SK-N-SH (cell line): ENCODE results near the gene FBXL12.

Experiments used
- ELF1 ChIP-seq: IDR thresholded peaks from 2 replicates; pipeline ENCODE4 v1.4.0; 2012
- EP300 ChIP-seq, 2 experiments: IDR thresholded peaks; 2 replicates each; pipeline versions ENCODE4 v1.4.0 to v1.6.1; 2012; ENCODE audit warnings: borderline replicate concordance in 1 of 2, low read depth in 1 of 2, low read length in 1 of 2
- EZH2phosphoT487 ChIP-seq: fragments of 200-600 bp; sonication (generic); IDR thresholded peaks from 2 replicates; pipeline ENCODE4 v1.6.1; 2017; ENCODE audit warnings: low read depth, mixed run types, mild to moderate bottlenecking, antibody characterized with exemption, moderate library complexity, borderline replicate concordance
- NFIC ChIP-seq: IDR thresholded peaks from 2 replicates; pipeline ENCODE4 v1.4.0; 2012; ENCODE audit warnings: borderline replicate concordance
- POLR2AphosphoS5 ChIP-seq: IDR thresholded peaks from 2 replicates; pipeline ENCODE4 v1.6.1; 2012; ENCODE audit warnings: low read depth, low read length
- RAD21 ChIP-seq: IDR thresholded peaks from 2 replicates; pipeline ENCODE4 v1.6.1; 2012; ENCODE audit warnings: mild to moderate bottlenecking, low read length
- RFX5 ChIP-seq: IDR thresholded peaks from 2 replicates; pipeline ENCODE4 v1.6.1; 2012; ENCODE audit warnings: mild to moderate bottlenecking, improper control_type of control experiment, low read length
- TCF12 ChIP-seq: IDR thresholded peaks from 2 replicates; pipeline ENCODE4 v1.4.0; 2012
- TEAD4 ChIP-seq: IDR thresholded peaks from 2 replicates; pipeline ENCODE4 v1.4.0; 2012; ENCODE audit warnings: mild to moderate bottlenecking, borderline replicate concordance; ENCODE audit not compliant: insufficient read depth
- TF ChIP-seq, protein P1 (sequence below): fragments of 150-350 bp; IDR thresholded peaks from 2 replicates; pipeline ENCODE4 v1.6.1; 2017; ENCODE audit warnings: antibody characterized with exemption, low read length, low read depth, borderline replicate concordance
- TF ChIP-seq, protein P2 (sequence below): fragments of 200-600 bp; sonication (generic); IDR thresholded peaks from 2 replicates; pipeline ENCODE4 v1.6.1; 2017; ENCODE audit warnings: antibody characterized with exemption, mild to moderate bottlenecking, moderate library complexity
- TF ChIP-seq, protein P3 (sequence below): IDR thresholded peaks from 2 replicates; pipeline ENCODE4 v1.4.0; 2012; ENCODE audit warnings: low read depth
- TF ChIP-seq, protein P4 (sequence below): IDR thresholded peaks from 2 replicates; pipeline ENCODE4 v1.4.0; 2012; ENCODE audit warnings: low read depth, borderline replicate concordance
- TF ChIP-seq, protein P5 (sequence below): IDR thresholded peaks from 2 replicates; pipeline ENCODE4 v1.6.1; 2012; ENCODE audit warnings: mild to moderate bottlenecking, low read depth, low read length, moderate library complexity

DNA sequence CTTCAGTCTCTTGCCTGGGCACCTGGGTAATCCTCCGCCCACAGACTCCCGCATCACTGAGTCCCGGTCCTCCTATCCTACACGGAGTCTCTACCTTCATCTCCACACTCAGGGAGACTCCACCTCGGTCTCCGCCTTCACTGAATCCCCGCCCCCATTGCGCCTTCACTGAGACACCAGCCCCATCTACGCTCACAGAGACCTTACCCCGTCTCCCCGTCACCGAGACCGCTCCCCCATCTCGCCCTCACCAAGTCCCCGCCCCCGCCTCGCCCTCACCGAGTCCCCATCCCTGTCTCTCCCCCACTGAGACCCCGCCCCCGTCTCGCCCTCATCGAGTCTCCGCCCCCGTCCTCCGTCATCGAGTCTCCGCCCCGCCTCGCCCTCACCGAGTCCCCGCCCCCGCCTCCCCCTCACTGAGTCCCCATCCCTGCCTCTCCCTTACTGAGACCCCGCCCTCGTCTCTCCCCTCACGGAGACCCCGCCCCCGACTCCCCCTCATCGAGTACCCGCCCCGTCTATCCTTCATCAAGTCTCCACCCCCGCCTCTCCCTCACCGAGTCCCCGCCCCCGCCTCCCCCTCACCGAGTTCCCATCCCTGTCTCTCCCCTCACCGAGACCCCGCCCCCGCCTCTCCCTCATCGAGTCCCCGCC is 27.2 kb downstream of the FBXL12 start:
- TF ChIP-seq, protein P1, sequence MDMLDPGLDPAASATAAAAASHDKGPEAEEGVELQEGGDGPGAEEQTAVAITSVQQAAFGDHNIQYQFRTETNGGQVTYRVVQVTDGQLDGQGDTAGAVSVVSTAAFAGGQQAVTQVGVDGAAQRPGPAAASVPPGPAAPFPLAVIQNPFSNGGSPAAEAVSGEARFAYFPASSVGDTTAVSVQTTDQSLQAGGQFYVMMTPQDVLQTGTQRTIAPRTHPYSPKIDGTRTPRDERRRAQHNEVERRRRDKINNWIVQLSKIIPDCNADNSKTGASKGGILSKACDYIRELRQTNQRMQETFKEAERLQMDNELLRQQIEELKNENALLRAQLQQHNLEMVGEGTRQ = no peak
- TF ChIP-seq EP300 (IDR thresholded peaks at IDR 0.05; ENCODE audit: borderline replicate concordance in 1 of 2, low read depth in 1 of 2, low read length in 1 of 2) (no peak), POLR2AphosphoS5 (no peak), NFIC (no peak), TEAD4 (no peak), RFX5 (no peak), ELF1 (no peak), TCF12 (no peak), RAD21 (0 out of 2 replicates have a peak, but pooled peaks have one; percentile 10), EZH2phosphoT487 (no peak)
- TF ChIP-seq, protein P2, sequence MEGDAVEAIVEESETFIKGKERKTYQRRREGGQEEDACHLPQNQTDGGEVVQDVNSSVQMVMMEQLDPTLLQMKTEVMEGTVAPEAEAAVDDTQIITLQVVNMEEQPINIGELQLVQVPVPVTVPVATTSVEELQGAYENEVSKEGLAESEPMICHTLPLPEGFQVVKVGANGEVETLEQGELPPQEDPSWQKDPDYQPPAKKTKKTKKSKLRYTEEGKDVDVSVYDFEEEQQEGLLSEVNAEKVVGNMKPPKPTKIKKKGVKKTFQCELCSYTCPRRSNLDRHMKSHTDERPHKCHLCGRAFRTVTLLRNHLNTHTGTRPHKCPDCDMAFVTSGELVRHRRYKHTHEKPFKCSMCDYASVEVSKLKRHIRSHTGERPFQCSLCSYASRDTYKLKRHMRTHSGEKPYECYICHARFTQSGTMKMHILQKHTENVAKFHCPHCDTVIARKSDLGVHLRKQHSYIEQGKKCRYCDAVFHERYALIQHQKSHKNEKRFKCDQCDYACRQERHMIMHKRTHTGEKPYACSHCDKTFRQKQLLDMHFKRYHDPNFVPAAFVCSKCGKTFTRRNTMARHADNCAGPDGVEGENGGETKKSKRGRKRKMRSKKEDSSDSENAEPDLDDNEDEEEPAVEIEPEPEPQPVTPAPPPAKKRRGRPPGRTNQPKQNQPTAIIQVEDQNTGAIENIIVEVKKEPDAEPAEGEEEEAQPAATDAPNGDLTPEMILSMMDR = no peak
- TF ChIP-seq, protein P3, sequence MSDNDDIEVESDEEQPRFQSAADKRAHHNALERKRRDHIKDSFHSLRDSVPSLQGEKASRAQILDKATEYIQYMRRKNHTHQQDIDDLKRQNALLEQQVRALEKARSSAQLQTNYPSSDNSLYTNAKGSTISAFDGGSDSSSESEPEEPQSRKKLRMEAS = no peak
- TF ChIP-seq, protein P4, sequence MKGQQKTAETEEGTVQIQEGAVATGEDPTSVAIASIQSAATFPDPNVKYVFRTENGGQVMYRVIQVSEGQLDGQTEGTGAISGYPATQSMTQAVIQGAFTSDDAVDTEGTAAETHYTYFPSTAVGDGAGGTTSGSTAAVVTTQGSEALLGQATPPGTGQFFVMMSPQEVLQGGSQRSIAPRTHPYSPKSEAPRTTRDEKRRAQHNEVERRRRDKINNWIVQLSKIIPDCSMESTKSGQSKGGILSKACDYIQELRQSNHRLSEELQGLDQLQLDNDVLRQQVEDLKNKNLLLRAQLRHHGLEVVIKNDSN = no peak
- TF ChIP-seq, protein P5, sequence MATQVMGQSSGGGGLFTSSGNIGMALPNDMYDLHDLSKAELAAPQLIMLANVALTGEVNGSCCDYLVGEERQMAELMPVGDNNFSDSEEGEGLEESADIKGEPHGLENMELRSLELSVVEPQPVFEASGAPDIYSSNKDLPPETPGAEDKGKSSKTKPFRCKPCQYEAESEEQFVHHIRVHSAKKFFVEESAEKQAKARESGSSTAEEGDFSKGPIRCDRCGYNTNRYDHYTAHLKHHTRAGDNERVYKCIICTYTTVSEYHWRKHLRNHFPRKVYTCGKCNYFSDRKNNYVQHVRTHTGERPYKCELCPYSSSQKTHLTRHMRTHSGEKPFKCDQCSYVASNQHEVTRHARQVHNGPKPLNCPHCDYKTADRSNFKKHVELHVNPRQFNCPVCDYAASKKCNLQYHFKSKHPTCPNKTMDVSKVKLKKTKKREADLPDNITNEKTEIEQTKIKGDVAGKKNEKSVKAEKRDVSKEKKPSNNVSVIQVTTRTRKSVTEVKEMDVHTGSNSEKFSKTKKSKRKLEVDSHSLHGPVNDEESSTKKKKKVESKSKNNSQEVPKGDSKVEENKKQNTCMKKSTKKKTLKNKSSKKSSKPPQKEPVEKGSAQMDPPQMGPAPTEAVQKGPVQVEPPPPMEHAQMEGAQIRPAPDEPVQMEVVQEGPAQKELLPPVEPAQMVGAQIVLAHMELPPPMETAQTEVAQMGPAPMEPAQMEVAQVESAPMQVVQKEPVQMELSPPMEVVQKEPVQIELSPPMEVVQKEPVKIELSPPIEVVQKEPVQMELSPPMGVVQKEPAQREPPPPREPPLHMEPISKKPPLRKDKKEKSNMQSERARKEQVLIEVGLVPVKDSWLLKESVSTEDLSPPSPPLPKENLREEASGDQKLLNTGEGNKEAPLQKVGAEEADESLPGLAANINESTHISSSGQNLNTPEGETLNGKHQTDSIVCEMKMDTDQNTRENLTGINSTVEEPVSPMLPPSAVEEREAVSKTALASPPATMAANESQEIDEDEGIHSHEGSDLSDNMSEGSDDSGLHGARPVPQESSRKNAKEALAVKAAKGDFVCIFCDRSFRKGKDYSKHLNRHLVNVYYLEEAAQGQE = no peak
